HepG2 (cell line): ENCODE results near the gene MEPCE. TPM values are rescaled to one million over a fixed set of nuclear protein-coding genes. Genes with fewer than 3 reads are reported as not detected.

Experiments
- ATF3 ChIP-seq: sonication (generic); formaldehyde crosslinking; IDR thresholded peaks from 2 replicates; pipeline ENCODE4 v1.4.0; 2020; ENCODE audit warnings: missing genetic modification reagents
- ATRX ChIP-seq: sonication (generic); formaldehyde crosslinking; IDR thresholded peaks from 2 replicates; pipeline ENCODE4 v1.4.0; 2020; ENCODE audit warnings: missing genetic modification reagents, borderline replicate concordance
- E2F1 ChIP-seq: sonication (generic); formaldehyde crosslinking; IDR thresholded peaks from 2 replicates; pipeline ENCODE4 v1.5.0; 2020; ENCODE audit warnings: missing genetic modification reagents
- E2F5 ChIP-seq: sonication (generic); formaldehyde crosslinking; conservative IDR thresholded peaks from 2 replicates; pipeline ENCODE4 v1.4.0; 2020; ENCODE audit warnings: missing genetic modification reagents
- FOXP1 ChIP-seq, 2 experiments: fragments of 450-650 bp in 1 of 2; IDR thresholded peaks; 2 replicates each; pipeline ENCODE4 v1.6.1; 2017 to 2018; ENCODE audit warnings: antibody characterized with exemption in 1 of 2
- HINFP ChIP-seq: sonication (generic); formaldehyde crosslinking; IDR thresholded peaks from 2 replicates; pipeline ENCODE4 v1.4.0; 2020; ENCODE audit warnings: low read depth, mild to moderate bottlenecking, missing genetic modification reagents
- HNF1B ChIP-seq: sonication (generic); formaldehyde crosslinking; IDR thresholded peaks from 2 replicates; pipeline ENCODE4 v1.5.1; 2020; ENCODE audit warnings: mild to moderate bottlenecking, moderate library complexity, missing genetic modification reagents
- HOXA7 ChIP-seq: sonication (generic); formaldehyde crosslinking; IDR thresholded peaks from 2 replicates; pipeline ENCODE4 v1.8.1; 2022; ENCODE audit warnings: mild to moderate bottlenecking, missing genetic modification reagents, moderate library complexity
- KLF16 ChIP-seq, 2 experiments: sonication (generic) in 1 of 2; formaldehyde crosslinking in 1 of 2; IDR thresholded peaks; 2 replicates each; pipeline versions ENCODE4 v1.6.1 to v1.8.0; 2016 to 2023; ENCODE audit warnings: missing genetic modification reagents in 2 of 2, missing compliant biosample characterization in 1 of 2
- MAFG ChIP-seq: sonication (generic); formaldehyde crosslinking; IDR thresholded peaks from 2 replicates; pipeline ENCODE4 v1.5.1; 2020; ENCODE audit warnings: mild to moderate bottlenecking, missing genetic modification reagents
- NCOR1 ChIP-seq: fragments of 200-600 bp; sonication (generic); IDR thresholded peaks from 2 replicates; pipeline ENCODE4 v1.7.0; 2017; ENCODE audit warnings: antibody characterized with exemption, low read length, borderline replicate concordance
- REXO4 ChIP-seq: sonication (generic); formaldehyde crosslinking; IDR thresholded peaks from 2 replicates; pipeline ENCODE4 v1.8.0; 2022; ENCODE audit warnings: missing genetic modification reagents, mild to moderate bottlenecking, borderline replicate concordance
- SETDB1 ChIP-seq: sonication (generic); formaldehyde crosslinking; IDR thresholded peaks from 2 replicates; pipeline ENCODE4 v1.5.1; 2020; ENCODE audit warnings: missing genetic modification reagents, mild to moderate bottlenecking, borderline replicate concordance
- TOPORS ChIP-seq: sonication (generic); formaldehyde crosslinking; IDR thresholded peaks from 2 replicates; pipeline ENCODE4 v1.8.0; 2023; ENCODE audit warnings: mild to moderate bottlenecking, missing genetic modification reagents
- ZNF30 ChIP-seq: sonication (generic); formaldehyde crosslinking; IDR thresholded peaks from 2 replicates; pipeline ENCODE4 v1.5.0; 2020; ENCODE audit warnings: mild to moderate bottlenecking, missing genetic modification reagents
- ZNF367 ChIP-seq: sonication (generic); formaldehyde crosslinking; IDR thresholded peaks from 2 replicates; pipeline ENCODE4 v1.4.0; 2020; ENCODE audit warnings: missing genetic modification reagents, borderline replicate concordance
- ZNF569 ChIP-seq: sonication (generic); formaldehyde crosslinking; IDR thresholded peaks from 2 replicates; pipeline ENCODE4 v1.5.0; 2020; ENCODE audit warnings: mild to moderate bottlenecking, missing genetic modification reagents, moderate library complexity, borderline replicate concordance
- ZNF615 ChIP-seq: sonication (generic); formaldehyde crosslinking; IDR thresholded peaks from 2 replicates; pipeline ENCODE4 v1.5.0; 2020; ENCODE audit warnings: mild to moderate bottlenecking, missing genetic modification reagents, borderline replicate concordance
- ZNF740 ChIP-seq: sonication (generic); formaldehyde crosslinking; IDR thresholded peaks from 2 replicates; pipeline ENCODE4 v1.4.0; 2020; ENCODE audit warnings: missing genetic modification reagents
- ZNF768 ChIP-seq: sonication (generic); formaldehyde crosslinking; IDR thresholded peaks from 2 replicates; pipeline ENCODE4 v1.4.0; 2020; ENCODE audit warnings: missing genetic modification reagents
- ZNF878 ChIP-seq: sonication (generic); formaldehyde crosslinking; IDR thresholded peaks from 2 replicates; pipeline ENCODE4 v1.8.1; 2023; ENCODE audit warnings: mild to moderate bottlenecking, missing genetic modification reagents, moderate library complexity
- ZSCAN20 ChIP-seq: sonication (generic); formaldehyde crosslinking; IDR thresholded peaks from 2 replicates; pipeline ENCODE4 v1.4.0; 2020; ENCODE audit warnings: missing genetic modification reagents, mild to moderate bottlenecking, borderline replicate concordance
- polyA plus RNA-seq, 8 experiments: library from polyadenylated mRNA; depleted of rRNA in 3 of 8; stranded (reverse) in 7 of 8; unstranded in 1 of 8; fragments of >200 nt; fragmentation: Illumina TruSeq in 4 of 8; extraction: Trizol in 4 of 8; gene quantifications; 2 replicates each; pipeline versions ENCODE4 v1.2.1 to v1.2.3, GENCODE V29; 2011 to 2016; ENCODE audit warnings: low read depth in 4 of 8, missing spikeins in 1 of 8, mixed read lengths in 1 of 8; ENCODE audit not compliant: insufficient read depth in 1 of 8
- total RNA-seq, 5 experiments: library from RNA; depleted of rRNA; stranded (reverse); fragments of >200 nt; fragmentation: Illumina TruSeq; extraction: Trizol; gene quantifications; 2 replicates each; pipeline ENCODE4 v1.2.3, GENCODE V29; 2016; ENCODE audit warnings: low read depth in 1 of 5

MEPCE gene
- total and polyA plus RNA-seq, 2 of the 13 experiments (the other 11 are each of a cell fraction or from before 2014, with no cell fraction given), result 12.3 to 26.0 TPM

GRCh38 chr7:100478958-100479660 lies 49.5 kb downstream of the MEPCE start, which contains the start of gene TSC22D4 (continued):
- TF ChIP-seq HNF1B (CRISPR knock-in tag), result peak; percentile 62; the same call in 1 of the 2 replicates
- TF ChIP-seq ZSCAN20 (CRISPR knock-in tag), result no peak
- no peak for TF ChIP-seq ZNF569
- no peak for TF ChIP-seq REXO4 (CRISPR knock-in tag)
- TF ChIP-seq KLF16 (CRISPR knock-in tag; IDR thresholded peaks at IDR 0.05), result no peak
- no peak for TF ChIP-seq E2F5 (CRISPR knock-in tag)
- no peak for TF ChIP-seq ATRX (CRISPR knock-in tag)
- TF ChIP-seq HOXA7 (CRISPR knock-in tag), result no peak
- no peak for TF ChIP-seq ZNF768 (CRISPR knock-in tag)
- TF ChIP-seq FOXP1 (IDR thresholded peaks at IDR 0.05), result no peak
- TF ChIP-seq FOXP1 (CRISPR knock-in tag; IDR thresholded peaks at IDR 0.05), result peak; percentile 13; the same call in 1 of the 2 replicates
- no peak for TF ChIP-seq SETDB1 (CRISPR knock-in tag)
- TF ChIP-seq NCOR1, result no peak
- TF ChIP-seq ZNF615 (CRISPR knock-in tag), result no peak
- TF ChIP-seq ATF3 (CRISPR knock-in tag), result no peak
- no peak for TF ChIP-seq E2F1 (CRISPR knock-in tag)
- no peak for TF ChIP-seq ZNF30 (CRISPR knock-in tag)
- TF ChIP-seq HINFP (CRISPR knock-in tag), result no peak
- TF ChIP-seq ZNF740, result no peak
- TF ChIP-seq ZNF367 (CRISPR knock-in tag), result no peak
- no peak for TF ChIP-seq MAFG (CRISPR knock-in tag)
- no peak for TF ChIP-seq ZNF878 (CRISPR knock-in tag)
- no peak for TF ChIP-seq TOPORS (CRISPR knock-in tag)
